Esophagus squamous epithelium (tissue), 4 donors: ENCODE results near the gene PTPRN2.
"Not testable (repeated sequence)": the region's sequence is repeated elsewhere in the genome, so short reads cannot be mapped to it uniquely, and the experiment has no call there.

Experiments used
- CTCF ChIP-seq, 6 experiments: fragments of 450-650 bp in 4 of 6; fragments of 200-600 bp in 2 of 6; sonication (generic) in 2 of 6; IDR thresholded peaks; one replicate each; pipeline ENCODE4 v1.5.1; 2016 to 2019; ENCODE audit warnings: antibody characterized with exemption in 6 of 6, mild to moderate bottlenecking in 4 of 6, moderate library complexity in 4 of 6
- POLR2A ChIP-seq, 4 donors: fragments of 450-650 bp; IDR thresholded peaks; one replicate each; pipeline ENCODE4 v1.6.1; 2017; ENCODE audit warnings: antibody characterized with exemption in 4 of 4, mild to moderate bottlenecking in 4 of 4, moderate library complexity in 3 of 4

GRCh38 chr7:158523165-158523856 is 64.3 kb downstream of the PTPRN2 start:
- not testable (repeated sequence) for TF ChIP-seq CTCF, POLR2A (IDR thresholded peaks at IDR 0.05)
